ENCODE measurements around the gene HES5. TPM values are rescaled to one million over a fixed set of nuclear protein-coding genes. Genes with fewer than 3 reads are reported as not detected.

Gene HES5
- polyA plus RNA-seq, 1 donor from 2014 or later: 0.81 TPM

DNA sequence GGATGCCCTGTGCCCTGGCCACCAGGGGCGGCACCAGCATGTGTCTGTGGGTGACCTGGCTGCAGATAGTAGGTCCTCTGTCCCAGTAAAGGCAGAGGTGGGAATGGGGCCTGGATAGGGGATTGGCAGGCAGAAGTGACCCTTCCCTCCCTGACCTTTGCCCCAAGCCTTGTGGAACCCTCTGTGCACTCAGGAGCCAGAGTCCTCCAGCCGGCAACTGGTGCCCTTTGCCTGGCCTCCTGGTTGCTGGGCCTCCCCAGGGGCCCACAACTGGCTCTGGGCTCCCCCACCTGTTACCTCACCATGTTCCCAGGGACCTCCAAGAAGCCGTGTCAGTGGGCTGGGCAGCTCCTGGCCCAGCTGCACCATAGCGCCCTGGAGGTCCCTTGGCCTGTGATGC is 44.0 kb downstream of the HES5 start:
- no peak overlapping the region for H3K9ac ChIP-seq (ENCODE audit: low read length)
- H3K4me2 ChIP-seq (ENCODE audit: low read length): no peak overlapping the region
- no peaks in the 10 kb centered on the region for H3K36me3 ChIP-seq (ENCODE audit: insufficient read depth, low read length)
- no peaks in the 10 kb centered on the region for H3F3A ChIP-seq (ENCODE audit: insufficient read depth, low read length, poor library complexity, severe bottlenecking)
- no peaks in the 10 kb centered on the region for H3K27me3 ChIP-seq (ENCODE audit: insufficient read depth, low read depth, low read length)
- no peaks in the 10 kb centered on the region for H3K9me2 ChIP-seq (ENCODE audit: insufficient read depth, low read length)
- no peaks in the 10 kb centered on the region for H3K79me2 ChIP-seq (replicated peaks; ENCODE audit: insufficient read depth, low read length)
- no peak overlapping the region for H3K4me3 ChIP-seq (ENCODE audit: low read length)
- H2AFZ ChIP-seq (ENCODE audit: low read depth, low read length): no peak overlapping the region
- no peaks in the 10 kb centered on the region for H3K9me3 ChIP-seq (ENCODE audit: low read length)
- TF ChIP-seq TAF1 (IDR thresholded peaks at IDR 0.05; ENCODE audit: low read depth) (no peak), MXI1 (conservative IDR thresholded peaks at IDR 0.05; ENCODE audit: poor library complexity, severe bottlenecking) (no peak), POLR2AphosphoS5 (IDR thresholded peaks at IDR 0.05) (no peak), CTCF (IDR thresholded peaks at IDR 0.05; ENCODE audit: poor library complexity, severe bottlenecking) (no peak), EZH2 (IDR thresholded peaks at IDR 0.05; ENCODE audit: borderline replicate concordance, insufficient read depth, low read length, poor library complexity, severe bottlenecking) (no peak), EP300 (conservative IDR thresholded peaks at IDR 0.05; ENCODE audit: poor library complexity, severe bottlenecking) (no peak), RAD21 (conservative IDR thresholded peaks at IDR 0.05) (no peak), SMC3 (conservative IDR thresholded peaks at IDR 0.05; ENCODE audit: poor library complexity) (no peak)
- TF ChIP-seq, protein P1, sequence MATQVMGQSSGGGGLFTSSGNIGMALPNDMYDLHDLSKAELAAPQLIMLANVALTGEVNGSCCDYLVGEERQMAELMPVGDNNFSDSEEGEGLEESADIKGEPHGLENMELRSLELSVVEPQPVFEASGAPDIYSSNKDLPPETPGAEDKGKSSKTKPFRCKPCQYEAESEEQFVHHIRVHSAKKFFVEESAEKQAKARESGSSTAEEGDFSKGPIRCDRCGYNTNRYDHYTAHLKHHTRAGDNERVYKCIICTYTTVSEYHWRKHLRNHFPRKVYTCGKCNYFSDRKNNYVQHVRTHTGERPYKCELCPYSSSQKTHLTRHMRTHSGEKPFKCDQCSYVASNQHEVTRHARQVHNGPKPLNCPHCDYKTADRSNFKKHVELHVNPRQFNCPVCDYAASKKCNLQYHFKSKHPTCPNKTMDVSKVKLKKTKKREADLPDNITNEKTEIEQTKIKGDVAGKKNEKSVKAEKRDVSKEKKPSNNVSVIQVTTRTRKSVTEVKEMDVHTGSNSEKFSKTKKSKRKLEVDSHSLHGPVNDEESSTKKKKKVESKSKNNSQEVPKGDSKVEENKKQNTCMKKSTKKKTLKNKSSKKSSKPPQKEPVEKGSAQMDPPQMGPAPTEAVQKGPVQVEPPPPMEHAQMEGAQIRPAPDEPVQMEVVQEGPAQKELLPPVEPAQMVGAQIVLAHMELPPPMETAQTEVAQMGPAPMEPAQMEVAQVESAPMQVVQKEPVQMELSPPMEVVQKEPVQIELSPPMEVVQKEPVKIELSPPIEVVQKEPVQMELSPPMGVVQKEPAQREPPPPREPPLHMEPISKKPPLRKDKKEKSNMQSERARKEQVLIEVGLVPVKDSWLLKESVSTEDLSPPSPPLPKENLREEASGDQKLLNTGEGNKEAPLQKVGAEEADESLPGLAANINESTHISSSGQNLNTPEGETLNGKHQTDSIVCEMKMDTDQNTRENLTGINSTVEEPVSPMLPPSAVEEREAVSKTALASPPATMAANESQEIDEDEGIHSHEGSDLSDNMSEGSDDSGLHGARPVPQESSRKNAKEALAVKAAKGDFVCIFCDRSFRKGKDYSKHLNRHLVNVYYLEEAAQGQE (IDR thresholded peaks at IDR 0.05; ENCODE audit: borderline replicate concordance): no peak
- H4K20me1 ChIP-seq (ENCODE audit: insufficient read depth): no peaks in the 10 kb centered on the region
- H3K27ac ChIP-seq (ENCODE audit: low read length): no peak overlapping the region

- H3F3A ChIP-seq (ENCODE audit: insufficient read depth, low read length, poor library complexity, severe bottlenecking): no peaks in the 10 kb centered on the region
- TF ChIP-seq CTCF (IDR thresholded peaks at IDR 0.05; ENCODE audit: poor library complexity, severe bottlenecking) (no peak), MXI1 (conservative IDR thresholded peaks at IDR 0.05; ENCODE audit: poor library complexity, severe bottlenecking) (no peak), RAD21 (conservative IDR thresholded peaks at IDR 0.05) (no peak), SMC3 (conservative IDR thresholded peaks at IDR 0.05; ENCODE audit: poor library complexity) (no peak), TAF1 (IDR thresholded peaks at IDR 0.05; ENCODE audit: low read depth) (no peak), POLR2AphosphoS5 (IDR thresholded peaks at IDR 0.05) (no peak), EP300 (conservative IDR thresholded peaks at IDR 0.05; ENCODE audit: poor library complexity, severe bottlenecking) (no peak), EZH2 (IDR thresholded peaks at IDR 0.05; ENCODE audit: borderline replicate concordance, insufficient read depth, low read length, poor library complexity, severe bottlenecking) (no peak)
- TF ChIP-seq, protein P1 (IDR thresholded peaks at IDR 0.05; ENCODE audit: borderline replicate concordance): no peak
- H3K27ac ChIP-seq (ENCODE audit: low read length): no peak overlapping the region
- H3K4me2 ChIP-seq (ENCODE audit: low read length): no peak overlapping the region
- H3K27me3 ChIP-seq (ENCODE audit: insufficient read depth, low read depth, low read length): no peaks in the 10 kb centered on the region
- no peak overlapping the region for H3K4me3 ChIP-seq (ENCODE audit: low read length)
- H3K36me3 ChIP-seq (ENCODE audit: insufficient read depth, low read length): no peaks in the 10 kb centered on the region
- no peaks in the 10 kb centered on the region for H4K20me1 ChIP-seq (ENCODE audit: insufficient read depth)
- H3K79me2 ChIP-seq (replicated peaks; ENCODE audit: insufficient read depth, low read length): no peaks in the 10 kb centered on the region
- H3K9ac ChIP-seq (ENCODE audit: low read length): no peak overlapping the region
- H3K9me2 ChIP-seq (ENCODE audit: insufficient read depth, low read length): no peaks in the 10 kb centered on the region
- H3K9me3 ChIP-seq (ENCODE audit: low read length): no peaks in the 10 kb centered on the region
- H2AFZ ChIP-seq (ENCODE audit: low read depth, low read length): no peak overlapping the region
These were observed 46.1 kb downstream of the HES5 start for GRCh38 chr1:2483970-2484369.
